CD4-positive, alpha-beta T cell treated with Interleukin-15 for 1 hour (primary cell): ENCODE measurements around the gene WSCD2.
"Not testable (repeated sequence)": the region's sequence is repeated elsewhere in the genome, so short reads cannot be mapped to it uniquely, and the experiment has no call there.

Source experiments
- DNase-seq: peaks from one replicate; pipeline ENCODE4 v3.0.0-alpha.2; 2020

WSCD2 gene

DNA sequence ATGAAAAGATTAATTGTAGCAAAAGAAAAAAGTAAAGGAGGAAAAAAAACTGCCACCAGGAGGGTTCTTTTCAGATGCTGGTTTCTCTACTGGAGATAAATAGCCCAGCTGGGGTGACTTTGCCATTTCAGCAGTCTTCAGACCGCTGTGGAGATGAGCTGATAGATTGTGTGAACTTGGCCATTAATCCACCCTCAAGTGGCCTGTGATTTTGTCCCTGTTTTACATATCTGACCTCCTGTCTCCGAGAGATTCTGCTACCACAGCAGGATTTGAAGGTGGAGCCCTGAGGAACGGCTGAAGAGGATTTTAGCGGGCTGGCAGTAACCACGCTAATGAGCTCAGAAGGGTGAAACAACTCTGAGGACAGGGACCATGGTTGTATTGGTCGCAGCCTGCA, 72.7 kb downstream of the WSCD2 start:
- DNase-seq, result no peak

- no peak for DNase-seq
Observed at GRCh38 chr12:108204117-108204987, 75.3 kb downstream of the WSCD2 start.

- no peak for DNase-seq
Observed at GRCh38 chr12:108205864-108206263, 76.8 kb downstream of the WSCD2 start.

GRCh38 chr12:108207791-108208730, 79.0 kb downstream of the WSCD2 start:
- DNase-seq, result no peak

DNA sequence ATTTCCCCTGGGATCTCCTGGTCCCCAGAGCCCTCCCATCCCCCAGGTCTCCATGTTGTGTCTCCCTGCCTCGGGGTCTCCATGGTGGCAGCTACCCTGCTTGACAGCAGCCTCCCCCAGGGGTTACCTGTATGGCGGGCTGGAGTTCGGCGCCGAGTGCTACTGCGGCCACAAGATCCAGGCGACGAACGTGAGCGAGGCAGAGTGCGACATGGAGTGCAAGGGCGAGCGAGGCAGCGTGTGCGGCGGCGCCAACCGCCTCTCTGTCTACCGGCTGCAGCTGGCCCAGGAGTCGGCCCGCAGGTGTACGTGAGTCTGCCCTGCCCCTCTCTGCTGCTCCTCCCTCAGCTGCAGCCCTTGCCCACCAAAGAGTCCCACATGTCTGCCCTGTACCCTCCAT, 80.9 kb downstream of the WSCD2 start:
- no peak for DNase-seq

DNA sequence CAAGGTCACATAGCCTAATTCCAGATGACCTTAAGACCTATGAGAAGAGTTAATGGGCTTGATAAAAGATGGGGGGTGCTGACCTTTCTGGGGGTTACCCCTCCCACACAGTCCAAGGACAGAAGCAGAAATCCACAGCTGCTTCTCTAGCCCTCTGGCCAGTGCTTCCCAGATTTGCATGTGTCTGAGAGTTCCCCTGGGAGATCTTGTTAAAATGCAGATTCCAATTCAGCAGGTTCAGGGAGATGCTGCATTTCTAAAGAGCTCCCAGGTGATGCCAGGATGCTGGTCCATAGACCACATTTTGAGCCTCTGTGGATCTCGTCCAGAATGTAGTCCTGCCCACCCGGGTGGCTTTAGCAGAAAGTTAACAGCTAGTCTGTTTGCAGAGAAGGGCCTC, 82.1 kb downstream of the WSCD2 start:
- no peak for DNase-seq

DNA sequence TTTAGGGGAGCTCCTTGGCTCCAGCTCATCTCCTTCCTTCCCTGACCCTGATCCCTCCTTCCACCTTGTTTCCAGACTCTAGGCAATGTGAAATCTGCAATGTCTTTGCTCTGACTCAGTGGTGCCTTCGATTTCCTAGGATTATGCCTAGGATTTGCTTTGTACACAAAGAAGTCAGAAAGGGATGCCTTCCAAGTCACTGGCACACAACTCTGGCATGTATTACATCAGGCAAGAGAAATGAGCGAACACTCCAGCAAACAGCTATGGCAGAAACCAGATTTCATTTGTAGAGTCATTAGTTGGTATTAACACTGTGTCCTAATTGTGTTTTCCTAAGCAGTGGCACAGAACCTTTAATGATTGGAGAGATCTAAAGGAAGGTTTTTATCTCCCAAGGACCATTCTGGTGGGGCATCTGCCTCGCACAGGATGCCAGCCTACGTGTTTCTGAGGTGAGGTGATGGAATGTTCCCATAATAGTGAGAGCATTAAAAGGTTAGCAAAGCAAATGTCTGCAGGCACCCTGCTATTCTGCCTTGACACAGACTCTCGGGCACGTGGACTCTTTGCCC, 84.9 kb downstream of the WSCD2 start:
- DNase-seq, result no peak

DNA sequence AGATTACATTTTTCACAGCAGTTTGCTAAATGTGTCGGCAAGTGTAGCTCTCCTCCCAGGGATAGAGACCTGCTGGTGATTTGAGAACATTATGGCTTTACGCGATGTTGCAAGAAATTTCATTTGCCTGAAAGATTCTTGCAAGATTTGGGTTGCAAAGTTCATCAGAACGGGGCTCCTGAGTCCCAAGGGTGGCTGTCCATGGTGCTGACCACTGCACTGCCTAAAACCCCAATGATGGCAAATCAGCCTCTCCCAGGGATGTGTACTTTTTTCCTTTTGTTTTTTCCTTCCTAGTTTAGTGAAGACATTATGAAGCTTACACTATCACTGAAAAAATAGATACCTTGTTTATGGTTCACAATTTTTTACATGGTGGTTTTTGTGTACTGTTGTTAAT, 85.4 kb downstream of the WSCD2 start:
- DNase-seq, result no peak

GRCh38 chr12:108215458-108215857, 86.4 kb downstream of the WSCD2 start:
- DNase-seq, result no peak

- no peak for DNase-seq
Observed at GRCh38 chr12:108218921-108219320, 89.8 kb downstream of the WSCD2 start.

DNA sequence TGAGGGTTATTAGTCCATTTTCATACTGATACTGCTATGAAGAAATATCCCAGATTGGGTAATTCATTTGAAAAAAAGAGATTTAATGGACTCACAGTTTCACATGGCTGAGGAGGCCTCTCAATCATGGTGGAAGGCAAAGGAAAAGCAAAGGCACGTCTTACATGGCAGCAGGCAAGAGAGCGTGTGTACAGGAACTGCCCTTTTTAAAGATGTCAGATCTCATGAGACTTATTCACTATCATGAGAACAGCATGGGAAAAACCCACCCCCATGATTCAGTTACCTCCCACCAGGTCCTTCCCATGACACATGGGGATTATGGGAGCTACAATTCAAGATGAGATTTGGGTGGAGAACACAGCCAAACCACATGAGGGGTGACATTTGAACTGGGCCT, 96.0 kb downstream of the WSCD2 start:
- DNase-seq, result not testable (repeated sequence)

GRCh38 chr12:108226866-108227265, 97.8 kb downstream of the WSCD2 start:
- no peak for DNase-seq

GRCh38 chr12:108228746-108229145, 99.7 kb downstream of the WSCD2 start:
- no peak for DNase-seq

DNA sequence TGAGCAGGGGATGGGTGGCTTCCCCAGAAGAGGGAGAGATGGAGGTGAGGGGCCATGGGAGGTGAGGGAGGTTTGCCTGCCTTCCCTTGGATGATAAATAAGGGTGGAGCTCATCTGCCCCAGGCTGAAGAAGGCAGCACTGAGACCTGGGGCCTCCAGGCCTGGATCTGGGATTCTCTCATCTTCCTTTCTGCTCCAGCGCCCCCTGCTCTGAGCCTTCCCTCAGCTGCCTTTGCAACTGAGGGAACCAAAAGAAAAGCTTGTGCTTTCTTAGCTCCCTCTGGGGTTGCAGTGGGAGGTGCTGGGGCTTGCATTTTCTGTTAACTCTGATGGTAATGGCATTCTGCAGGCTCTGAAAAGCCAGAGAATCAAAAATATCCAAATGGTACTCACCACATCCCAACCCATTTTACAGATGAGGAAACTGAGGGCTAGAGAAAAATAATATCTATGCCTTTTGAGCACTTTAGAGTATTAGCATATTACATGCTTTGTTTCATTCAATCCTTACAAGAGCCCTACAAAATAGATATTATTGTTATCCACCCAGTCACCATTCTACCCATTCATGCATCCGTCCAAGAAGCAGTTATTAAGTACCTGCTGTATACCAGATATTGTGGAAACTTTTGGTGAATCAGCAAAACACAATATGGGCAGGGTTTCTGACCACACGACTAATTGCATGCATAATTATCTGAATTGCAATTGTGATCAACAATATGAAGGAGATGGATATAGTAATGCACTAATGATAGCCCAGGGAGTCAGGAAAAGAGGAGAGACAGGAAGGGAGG, 102.2 kb downstream of the WSCD2 start:
- no peak for DNase-seq

DNA sequence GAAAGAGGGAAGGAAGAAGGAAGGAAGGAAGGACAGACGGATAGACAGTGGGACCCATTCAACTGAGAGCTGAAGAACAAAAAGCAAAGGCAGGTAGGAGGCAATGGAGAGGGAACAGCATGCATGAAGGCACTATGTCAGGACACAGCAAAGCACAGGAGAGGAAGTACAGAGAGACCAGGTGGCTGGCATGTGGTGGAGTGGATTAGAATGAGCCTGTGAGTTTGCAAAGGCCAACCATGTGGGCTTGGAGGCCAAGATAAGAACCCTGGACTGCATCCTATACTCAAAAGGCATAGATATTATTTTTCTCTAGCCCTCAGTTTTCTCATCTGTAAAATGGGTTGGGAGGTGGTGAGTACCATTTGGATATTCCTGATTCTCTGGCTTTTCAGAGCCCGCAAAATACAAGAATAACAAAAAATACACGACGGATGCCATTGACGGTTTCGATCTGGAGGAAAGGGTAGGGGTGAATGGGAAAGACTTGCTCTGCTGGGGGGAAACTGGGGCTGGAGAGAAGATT, 102.9 kb downstream of the WSCD2 start:
- DNase-seq, result no peak

DNA sequence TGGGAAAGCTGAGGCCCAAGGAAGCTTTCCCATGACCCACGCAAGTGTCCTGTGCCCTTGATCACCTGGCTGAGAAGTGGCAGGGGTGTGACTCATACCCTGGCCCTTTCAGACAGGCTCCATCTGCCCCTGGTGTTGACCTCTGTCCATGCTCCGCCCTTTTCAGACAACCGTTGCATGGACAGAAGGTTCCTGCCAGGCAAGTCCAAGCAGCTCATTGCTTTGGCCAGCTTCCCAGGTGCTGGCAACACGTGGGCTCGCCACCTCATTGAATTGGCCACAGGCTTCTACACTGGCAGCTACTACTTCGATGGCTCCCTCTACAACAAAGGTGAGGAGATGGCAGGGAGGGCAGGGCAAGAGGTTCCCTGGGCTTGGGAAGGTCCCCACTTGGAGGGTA, 103.5 kb downstream of the WSCD2 start:
- no peak for DNase-seq

DNA sequence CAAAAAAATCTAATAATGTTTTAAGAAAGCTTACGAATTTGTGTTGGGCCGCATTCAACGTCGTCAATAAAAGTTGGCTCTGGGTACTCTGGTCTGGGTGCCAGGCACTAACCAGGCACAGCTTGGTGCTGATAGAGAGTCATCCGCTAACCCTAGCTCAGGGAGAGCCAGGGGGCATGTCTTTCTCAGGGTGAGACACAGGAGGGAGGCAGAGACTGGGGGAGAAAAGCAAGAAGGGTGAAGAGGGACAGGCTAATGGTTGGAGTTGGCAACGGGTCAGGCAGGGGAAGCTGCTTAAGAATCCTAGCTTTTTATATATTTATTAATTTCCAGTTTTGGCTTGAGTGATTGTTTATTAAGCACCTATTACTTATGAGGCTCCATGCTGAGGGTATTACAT, 105.1 kb downstream of the WSCD2 start:
- no peak for DNase-seq

DNA sequence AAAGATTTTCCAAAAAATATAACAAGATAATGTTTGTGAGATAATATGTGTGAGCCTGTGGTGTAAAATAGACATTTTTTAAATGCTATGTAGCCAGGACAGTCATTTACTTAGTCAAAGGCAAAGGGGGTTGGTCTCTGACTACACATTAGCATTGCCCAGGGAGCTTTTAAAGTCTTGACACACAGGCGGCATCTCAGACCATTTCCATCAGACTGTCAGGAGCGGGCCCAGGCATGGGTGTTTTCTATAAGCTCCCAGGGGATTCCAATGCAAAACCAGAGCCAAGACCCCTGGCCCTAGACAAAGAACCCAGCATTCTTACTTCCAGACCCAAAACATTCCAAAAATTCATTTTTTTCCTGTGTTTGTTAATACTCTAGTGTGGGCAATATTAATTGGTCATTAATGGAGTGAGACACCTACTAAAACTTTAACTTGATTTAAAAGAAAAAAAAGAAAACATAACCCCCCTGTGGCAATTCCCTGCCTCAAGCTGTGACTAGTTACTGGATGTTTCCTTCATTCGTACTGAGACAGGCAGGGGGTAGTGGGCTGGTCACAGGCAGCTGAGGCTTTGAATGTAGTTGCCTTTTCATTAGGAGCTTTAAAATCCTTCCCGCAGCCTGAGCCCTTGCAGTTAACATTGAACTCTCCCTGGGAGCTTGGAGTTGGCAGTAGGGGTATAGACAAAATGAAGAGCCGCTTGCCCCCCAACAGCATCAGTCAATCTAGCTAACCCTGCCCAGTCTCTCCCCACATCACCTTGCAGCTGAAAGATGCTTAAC, 106.3 kb downstream of the WSCD2 start:
- no peak for DNase-seq

GRCh38 chr12:108235985-108236263, 106.8 kb downstream of the WSCD2 start:
- no peak for DNase-seq

- no peak for DNase-seq
Observed at GRCh38 chr12:108236366-108236765, 107.3 kb downstream of the WSCD2 start.

DNA sequence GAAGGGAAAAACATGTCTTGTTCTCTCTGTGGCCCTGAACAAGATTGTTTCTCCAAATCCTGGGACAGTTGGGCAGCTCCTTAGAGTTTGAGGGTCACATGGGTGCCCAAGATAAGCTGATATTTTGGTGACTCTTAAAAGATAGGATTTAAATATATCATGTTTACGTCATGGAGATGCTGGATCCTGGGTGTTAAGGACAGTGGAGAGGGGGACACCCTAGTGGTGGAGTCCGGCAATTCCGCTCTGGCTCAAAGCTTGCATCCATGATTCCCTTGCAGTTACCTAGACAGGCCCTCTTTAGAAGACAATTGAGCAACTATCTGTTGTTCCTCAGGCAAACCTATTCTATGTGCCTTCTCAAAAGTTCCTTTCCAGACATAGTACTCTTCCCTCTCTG, 108.2 kb downstream of the WSCD2 start:
- no peak for DNase-seq

DNA sequence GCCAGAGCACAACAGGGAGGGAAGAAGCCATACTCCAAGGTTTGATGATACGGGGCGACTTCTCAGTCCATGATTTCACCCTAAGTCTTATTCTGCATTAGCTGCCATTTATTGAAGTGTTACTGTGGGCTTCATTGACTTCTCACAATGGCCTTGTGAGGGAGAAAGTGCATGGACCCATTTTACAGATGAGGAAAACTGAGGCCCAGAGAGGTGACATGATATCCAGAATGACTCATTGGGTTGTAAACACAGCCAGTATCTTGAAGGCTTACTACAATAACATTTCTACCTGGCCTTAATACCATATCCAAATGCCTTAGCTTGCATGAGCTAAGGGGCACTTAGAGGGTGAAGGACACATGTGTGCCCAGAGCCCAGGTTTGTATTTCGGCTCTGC, 109.4 kb downstream of the WSCD2 start:
- DNase-seq, result no peak
